Psoas muscle (tissue), 8 donors: ENCODE results near the gene C1QTNF8. TPM values are rescaled to one million over a fixed set of nuclear protein-coding genes. Genes with fewer than 3 reads are reported as not detected.

ENCODE experiments used
- ATAC-seq, 4 donors: fragments of 200-7000 bp; cut with Tn5 transposase; one replicate each; pipeline ENCODE4 v1.9.1; 2020; ENCODE audit warnings: moderate library complexity in 3 of 4, mild to moderate bottlenecking in 2 of 4
- DNase-seq, 2 donors: peaks; one replicate each; pipeline ENCODE4 v3.0.0-alpha.2; 2020
- H3K27ac ChIP-seq: fragments of 200-600 bp; one replicate; pipeline ENCODE4 v1.8.0; 2022
- H3K27me3 ChIP-seq, 3 donors: fragments of 200-600 bp in 1 of 3; one replicate each; pipeline versions ENCODE4 v1.6.1 to v1.8.0; 2013 to 2022; ENCODE audit warnings: low read length in 2 of 3, mild to moderate bottlenecking in 2 of 3, moderate library complexity in 1 of 3; ENCODE audit not compliant: insufficient read depth in 3 of 3
- H3K36me3 ChIP-seq, 2 donors: fragments of 200-600 bp in 1 of 2; one replicate each; pipeline versions ENCODE4 v1.6.1 to v1.8.0; 2013 to 2022; ENCODE audit warnings: low read depth in 1 of 2, mild to moderate bottlenecking in 1 of 2, moderate library complexity in 1 of 2; ENCODE audit not compliant: insufficient read depth in 1 of 2
- H3K4me1 ChIP-seq: fragments of 200-600 bp; one replicate; pipeline ENCODE4 v1.8.0; 2022
- H3K4me3 ChIP-seq: fragments of 200-600 bp; one replicate; pipeline ENCODE4 v1.8.0; 2022; ENCODE audit warnings: mild to moderate bottlenecking
- H3K9me3 ChIP-seq: fragments of 200-600 bp; one replicate; pipeline ENCODE4 v1.8.0; 2022
- WGBS, 3 donors: extraction: QIAGEN DNeasy Blood & Tissue Kit; methylation state at CpG; one replicate each; pipeline versions ENCODE4 v1.1.6 to v1.1.7; 2013; 5-methylcytosine and 5-hydroxymethylcytosine counted together
- intact Hi-C, 2 donors: fragments of 100-400 bp; cut with DNase I; formaldehyde crosslinking; loops; one replicate each; pipeline versions ENCODE4 v1.11.0 to v1.14.2; 2022
- polyA plus RNA-seq, 3 donors: library from polyadenylated mRNA; stranded (reverse); fragments of 200-250 nt; gene quantifications; one replicate each; pipeline ENCODE4 v1.2.3, GENCODE V29; 2013
- total RNA-seq, 4 donors: library from RNA; stranded (reverse); fragmentation: NEBNext Ultra II Directional in 2 of 4; extraction: Animal tissue kit (Norgen Biotek cat#: 25700) in 2 of 4; gene quantifications; one replicate each; pipeline versions ENCODE4 v1.2.1 to v1.2.4, GENCODE V29; 2021 to 2023
- TF ChIP-seq, protein P1 (sequence below): fragments of 200-600 bp; IDR thresholded peaks from one replicate; pipeline ENCODE4 v1.8.0; 2022; ENCODE audit warnings: antibody characterized with exemption
- donor health status: healthy with polysubstance abuse.
- donor health status: DM: no; HTN: no; CAD: no; lungs with moderate emphysema.
- donor health status: Bipolar disorder and iron deficiency.
- donor health status: healthy.
- donor health status: DM: yes; HTN: yes; CAD: no.
- donor health status: DM: no; HTN: no; CAD: no.
- donor health status: DM: no; HTN: no; CAD: no.
- donor health status: DM: yes; HTN: yes; CAD: no.

The C1QTNF8 gene
- total and polyA plus RNA-seq, 7 donors: not detected

DNA sequence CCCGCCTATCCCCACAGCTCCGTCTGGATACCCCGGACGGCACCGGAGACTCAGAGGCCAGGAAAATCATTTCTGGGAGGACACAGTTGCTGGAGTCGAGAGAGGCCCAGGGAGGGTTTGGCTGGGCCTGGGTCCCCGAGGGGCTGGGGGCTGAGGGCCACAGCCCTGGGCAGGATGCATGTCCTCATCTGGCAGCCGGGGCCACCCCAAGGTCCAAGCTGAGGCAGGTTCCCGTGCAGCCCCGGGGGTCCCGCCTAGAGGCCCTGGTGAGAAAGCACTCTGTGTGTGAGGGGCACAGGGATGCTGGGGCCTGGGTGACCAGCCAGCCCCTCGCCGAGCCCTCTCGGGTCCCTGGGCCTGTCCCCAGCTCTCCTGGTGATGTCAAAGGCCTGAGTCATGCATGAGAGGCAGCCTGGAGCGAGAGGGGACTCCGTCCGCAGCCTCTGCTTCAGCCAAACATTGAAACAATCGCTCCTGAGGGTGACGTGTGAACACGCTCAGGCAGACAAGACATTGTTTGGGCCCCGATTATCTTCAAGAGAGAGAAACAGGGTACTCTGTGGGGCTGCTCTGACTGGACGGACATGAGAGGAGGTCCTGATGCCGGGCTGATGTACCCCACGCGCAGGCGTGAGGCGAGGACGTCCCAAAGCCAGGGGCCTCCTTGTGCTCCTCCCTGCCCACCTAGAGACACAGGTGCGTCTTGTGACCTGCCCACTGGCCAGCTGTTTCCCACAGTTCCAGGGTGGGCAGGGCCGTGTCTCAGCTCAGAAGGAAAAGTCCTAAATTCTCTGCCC lies 25.8 kb upstream of the C1QTNF8 start:
- no peaks in the 10 kb centered on the region for H3K4me1 ChIP-seq
- H3K27ac ChIP-seq: no peak overlapping the region
- 67 to 76% (median 70%) methylated on average over 27 to 30 of the region's 30 CpGs for WGBS, 3 donors
- H3K27me3 ChIP-seq: peaks cover 0 to 74% (median 16%) of the 10 kb centered on the region in 3 donors
- TF ChIP-seq, protein P1, sequence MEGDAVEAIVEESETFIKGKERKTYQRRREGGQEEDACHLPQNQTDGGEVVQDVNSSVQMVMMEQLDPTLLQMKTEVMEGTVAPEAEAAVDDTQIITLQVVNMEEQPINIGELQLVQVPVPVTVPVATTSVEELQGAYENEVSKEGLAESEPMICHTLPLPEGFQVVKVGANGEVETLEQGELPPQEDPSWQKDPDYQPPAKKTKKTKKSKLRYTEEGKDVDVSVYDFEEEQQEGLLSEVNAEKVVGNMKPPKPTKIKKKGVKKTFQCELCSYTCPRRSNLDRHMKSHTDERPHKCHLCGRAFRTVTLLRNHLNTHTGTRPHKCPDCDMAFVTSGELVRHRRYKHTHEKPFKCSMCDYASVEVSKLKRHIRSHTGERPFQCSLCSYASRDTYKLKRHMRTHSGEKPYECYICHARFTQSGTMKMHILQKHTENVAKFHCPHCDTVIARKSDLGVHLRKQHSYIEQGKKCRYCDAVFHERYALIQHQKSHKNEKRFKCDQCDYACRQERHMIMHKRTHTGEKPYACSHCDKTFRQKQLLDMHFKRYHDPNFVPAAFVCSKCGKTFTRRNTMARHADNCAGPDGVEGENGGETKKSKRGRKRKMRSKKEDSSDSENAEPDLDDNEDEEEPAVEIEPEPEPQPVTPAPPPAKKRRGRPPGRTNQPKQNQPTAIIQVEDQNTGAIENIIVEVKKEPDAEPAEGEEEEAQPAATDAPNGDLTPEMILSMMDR: no peak
- DNase-seq (no peak), ATAC-seq (no peak)
- H3K36me3 ChIP-seq: no peaks in the 10 kb centered on the region
- H3K9me3 ChIP-seq: no peaks in the 10 kb centered on the region
- intact Hi-C loops: no loop called here
- no peak overlapping the region for H3K4me3 ChIP-seq

DNA sequence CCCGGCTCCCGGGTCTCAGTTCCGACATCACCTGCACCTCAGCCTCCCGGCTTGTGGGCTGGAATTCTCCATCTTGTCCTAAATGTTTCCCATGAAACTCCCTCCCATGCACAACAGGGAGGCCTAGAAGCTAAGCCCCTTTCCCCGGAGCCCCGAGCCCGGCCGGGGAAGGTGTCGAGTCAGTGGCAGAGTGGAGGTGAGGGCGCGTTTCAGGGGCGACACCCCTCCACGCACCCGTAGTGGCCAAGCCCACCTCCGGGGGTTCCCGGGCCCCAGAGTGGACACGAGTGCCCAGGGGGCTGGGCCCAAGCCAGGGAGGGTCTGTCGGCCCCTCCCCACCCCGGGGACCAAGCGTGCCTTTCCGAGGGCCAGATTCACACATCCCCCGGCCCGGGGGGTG lies 25.0 kb upstream of the C1QTNF8 start:
- TF ChIP-seq, protein P1: no peak
- no peak overlapping the region for H3K4me3 ChIP-seq
- DNase-seq (no peak), ATAC-seq (no peak)
- peaks cover 0 to 75% (median 14%) of the 10 kb centered on the region in 3 donors for H3K27me3 ChIP-seq
- H3K27ac ChIP-seq: no peak overlapping the region
- H3K4me1 ChIP-seq: no peaks in the 10 kb centered on the region
- H3K9me3 ChIP-seq: no peaks in the 10 kb centered on the region
- WGBS, 3 donors: 66 to 72% (median 71%) methylated on average over 23 of the region's 23 CpGs
- intact Hi-C loops: no loop called here
- no peaks in the 10 kb centered on the region for H3K36me3 ChIP-seq

DNA sequence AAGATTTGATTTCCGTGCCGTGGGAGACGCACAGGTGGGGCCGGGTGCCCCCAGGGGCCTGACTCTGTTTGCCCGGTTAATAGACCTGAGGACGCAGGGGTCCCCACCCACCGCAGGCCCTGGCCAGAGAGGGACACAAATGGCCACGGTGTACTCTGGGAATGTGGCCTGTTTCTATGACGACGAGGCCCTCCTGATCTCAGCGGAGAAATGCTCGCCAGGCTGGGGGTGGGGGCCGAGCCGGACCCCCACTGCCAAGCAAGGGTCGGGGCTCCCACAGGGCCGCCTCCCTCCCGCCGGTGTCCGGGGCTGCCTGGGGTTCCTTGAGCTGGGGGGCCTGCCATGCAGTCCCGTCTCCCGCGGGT lies 24.5 kb upstream of the C1QTNF8 start:
- intact Hi-C loops: no loop called here
- no peaks in the 10 kb centered on the region for H3K9me3 ChIP-seq
- no peak overlapping the region for H3K4me3 ChIP-seq
- no peak for DNase-seq
- no peak for ATAC-seq
- 53 to 60% (median 56%) methylated on average over 15 to 22 of the region's 22 CpGs for WGBS, 3 donors
- no peak overlapping the region for H3K27ac ChIP-seq
- H3K4me1 ChIP-seq: no peaks in the 10 kb centered on the region
- H3K36me3 ChIP-seq: no peaks in the 10 kb centered on the region
- TF ChIP-seq, protein P1: no peak
- peaks cover 0 to 71% (median 14%) of the 10 kb centered on the region in 3 donors for H3K27me3 ChIP-seq

DNA sequence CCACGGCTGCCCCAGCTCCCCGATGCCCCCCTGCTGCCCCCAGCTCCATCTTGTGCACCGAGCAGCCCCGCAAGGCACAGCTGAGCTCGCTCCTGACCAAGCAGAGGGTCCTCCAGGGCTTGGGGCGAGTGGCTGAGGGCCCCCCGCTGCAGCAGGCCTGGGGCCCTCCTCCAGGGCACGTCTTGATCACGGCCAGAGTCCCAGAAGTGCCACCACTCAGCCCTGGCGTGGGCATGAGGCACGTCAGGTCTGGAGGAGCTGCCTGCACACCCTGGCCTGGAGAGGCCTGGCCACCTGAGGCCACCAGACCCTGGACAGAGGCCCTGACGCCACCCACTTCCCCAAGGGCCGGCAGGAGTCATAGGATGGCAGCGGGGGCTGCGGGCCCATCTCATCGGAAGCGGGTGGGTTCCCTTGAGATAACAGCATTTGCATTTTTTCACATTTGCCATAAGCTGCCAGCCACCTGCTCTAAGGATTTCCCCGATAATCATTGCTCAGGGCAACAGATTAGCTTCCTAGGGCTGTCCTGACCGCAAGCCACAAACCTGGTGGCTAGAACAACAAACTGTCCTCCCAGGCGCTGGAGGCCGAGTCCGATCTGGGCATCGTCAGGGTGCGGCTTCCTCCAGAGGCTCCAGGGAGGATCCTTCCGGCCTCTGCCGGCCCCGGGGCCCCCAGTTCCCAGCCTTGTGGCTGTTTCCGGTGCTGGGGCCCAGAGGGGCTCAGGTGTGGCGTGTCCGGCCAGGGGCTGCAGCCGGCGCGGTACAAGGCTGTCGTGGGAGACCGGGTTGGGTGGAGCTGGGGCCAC lies 23.9 kb upstream of the C1QTNF8 start:
- intact Hi-C loops: loop anchor here in 1 of 2 donors (5.0 kb wide), 1 partner anchor 77 kb away; no protein-coding TSS in a partner anchor
- H3K27ac ChIP-seq: no peak overlapping the region
- H3K4me3 ChIP-seq: no peak overlapping the region
- 55 to 62% (median 62%) methylated on average over 33 to 35 of the region's 35 CpGs for WGBS, 3 donors
- no peaks in the 10 kb centered on the region for H3K4me1 ChIP-seq
- ATAC-seq (no peak), DNase-seq (no peak)
- TF ChIP-seq, protein P1: no peak
- no peaks in the 10 kb centered on the region for H3K36me3 ChIP-seq
- H3K27me3 ChIP-seq: peaks cover 0 to 73% (median 14%) of the 10 kb centered on the region in 3 donors
- H3K9me3 ChIP-seq: no peaks in the 10 kb centered on the region
